Central memory CD8-positive, alpha-beta T cell (primary cell): ENCODE measurements around the gene SCAMP4.
A peak's percentile ranks its signal among the peaks of the same experiment; 100 is the strongest.

Experiments used
- ATAC-seq: fragments of 150-1000 bp; cut with Tn5 transposase; replicated peaks from 2 replicates; pipeline ENCODE4 v1.10.0; 2022; ENCODE audit warnings: mild to moderate bottlenecking, moderate FRiP score, moderate number of reproducible peaks; ENCODE audit not compliant: poor library complexity, severe bottlenecking; ENCODE audit errors: extremely low read depth
- DNase-seq, 2 donors: peaks; one replicate each; pipeline ENCODE4 v3.0.0; 2021; ENCODE audit warnings: low spot score in 2 of 2
- H3K27ac Mint-ChIP-seq: one replicate; pipeline ENCODE4 v1.8.0; 2022; ENCODE audit warnings: low read depth, mild to moderate bottlenecking, moderate library complexity, mixed read lengths
- H3K27me3 Mint-ChIP-seq: one replicate; pipeline ENCODE4 v1.8.0; 2022; ENCODE audit warnings: mixed read lengths
- H3K36me3 Mint-ChIP-seq: one replicate; pipeline ENCODE4 v1.8.0; 2022; ENCODE audit warnings: mild to moderate bottlenecking, moderate library complexity, mixed read lengths; ENCODE audit not compliant: insufficient read depth
- H3K4me1 Mint-ChIP-seq: one replicate; pipeline ENCODE4 v1.8.0; 2022; ENCODE audit warnings: mixed read lengths
- H3K4me3 Mint-ChIP-seq: one replicate; pipeline ENCODE4 v1.8.0; 2022; ENCODE audit warnings: mild to moderate bottlenecking, moderate library complexity, mixed read lengths
- H3K9me3 Mint-ChIP-seq: one replicate; pipeline ENCODE4 v1.8.0; 2022; ENCODE audit warnings: mixed read lengths

Gene SCAMP4

DNA sequence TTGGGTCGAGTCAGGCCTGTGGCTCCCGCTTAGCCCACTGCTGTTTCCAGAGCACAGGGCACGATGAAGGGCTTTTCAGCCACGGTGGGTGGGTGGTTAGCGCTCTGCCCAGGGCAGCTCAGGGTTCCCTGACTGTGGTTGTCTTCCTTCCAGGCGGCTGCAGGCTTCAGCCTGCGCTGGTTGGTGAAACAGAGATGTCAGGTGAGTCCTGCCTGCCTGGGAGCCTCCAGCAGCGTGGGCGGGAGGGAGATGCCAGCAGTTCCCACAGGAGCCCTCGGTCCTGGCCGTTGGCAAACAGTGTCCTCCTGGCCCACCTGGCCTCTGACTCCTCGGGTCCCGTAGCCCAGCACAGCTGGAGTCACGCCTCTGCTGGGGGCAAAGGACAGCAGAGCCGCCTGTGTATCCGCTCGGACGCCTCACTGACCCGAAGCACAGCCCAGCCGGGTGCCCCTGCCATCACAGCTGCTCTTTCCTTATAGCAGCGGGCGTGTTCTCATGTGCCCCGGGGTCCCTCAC is 9.7 kb downstream of the SCAMP4 start:
- H3K9me3 Mint-ChIP-seq: no peaks in the 10 kb centered on the region
- no peak for ATAC-seq
- DNase-seq: no peak
- H3K4me1 Mint-ChIP-seq: peaks cover 6% of the 10 kb centered on the region
- H3K4me3 Mint-ChIP-seq: no peak overlapping the region
- H3K27me3 Mint-ChIP-seq: no peaks in the 10 kb centered on the region
- H3K36me3 Mint-ChIP-seq: peaks cover 14% of the 10 kb centered on the region
- no peak overlapping the region for H3K27ac Mint-ChIP-seq

- Mint-ChIP-seq H3K4me3 (no peak overlapping the region), H3K4me1 (no peaks in the 10 kb centered on the region), H3K9me3 (no peaks in the 10 kb centered on the region), H3K36me3 (peaks cover 19% of the 10 kb centered on the region), H3K27me3 (no peaks in the 10 kb centered on the region), H3K27ac (no peak overlapping the region)
- ATAC-seq: no peak
- DNase-seq: no peak
Observed at GRCh38 chr19:1917146-1917545, 11.9 kb downstream of the SCAMP4 start.

DNA sequence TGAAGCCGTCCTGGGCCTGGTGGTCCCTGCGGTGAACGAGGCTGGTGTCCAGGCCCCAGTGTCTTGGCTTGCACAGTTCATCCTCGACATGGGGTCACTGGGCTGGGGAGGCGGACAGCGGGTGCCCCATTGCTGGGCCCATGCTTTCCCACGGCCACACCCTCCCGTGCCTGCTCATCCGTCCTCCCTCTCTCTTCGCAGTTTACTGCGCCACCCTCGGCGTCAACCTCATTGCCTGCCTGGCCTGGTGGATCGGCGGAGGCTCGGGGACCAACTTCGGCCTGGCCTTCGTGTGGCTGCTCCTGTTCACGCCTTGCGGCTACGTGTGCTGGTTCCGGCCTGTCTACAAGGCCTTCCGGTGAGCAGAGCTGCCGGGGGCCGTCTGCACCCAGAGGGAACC is 12.7 kb downstream of the SCAMP4 start:
- ATAC-seq: no peak
- DNase-seq: no peak
- Mint-ChIP-seq H3K9me3 (no peaks in the 10 kb centered on the region), H3K36me3 (peaks cover 19% of the 10 kb centered on the region), H3K27ac (no peak overlapping the region), H3K27me3 (no peaks in the 10 kb centered on the region), H3K4me1 (no peaks in the 10 kb centered on the region), H3K4me3 (no peak overlapping the region)

GRCh38 chr19:1918975-1919374 is 13.8 kb downstream of the SCAMP4 start:
- no peaks in the 10 kb centered on the region for H3K4me1 Mint-ChIP-seq
- peaks cover 17% of the 10 kb centered on the region for H3K36me3 Mint-ChIP-seq
- no peaks in the 10 kb centered on the region for H3K27me3 Mint-ChIP-seq
- no peak overlapping the region for H3K4me3 Mint-ChIP-seq
- DNase-seq (no peak), ATAC-seq (no peak)
- no peaks in the 10 kb centered on the region for H3K9me3 Mint-ChIP-seq
- no peak overlapping the region for H3K27ac Mint-ChIP-seq

DNA sequence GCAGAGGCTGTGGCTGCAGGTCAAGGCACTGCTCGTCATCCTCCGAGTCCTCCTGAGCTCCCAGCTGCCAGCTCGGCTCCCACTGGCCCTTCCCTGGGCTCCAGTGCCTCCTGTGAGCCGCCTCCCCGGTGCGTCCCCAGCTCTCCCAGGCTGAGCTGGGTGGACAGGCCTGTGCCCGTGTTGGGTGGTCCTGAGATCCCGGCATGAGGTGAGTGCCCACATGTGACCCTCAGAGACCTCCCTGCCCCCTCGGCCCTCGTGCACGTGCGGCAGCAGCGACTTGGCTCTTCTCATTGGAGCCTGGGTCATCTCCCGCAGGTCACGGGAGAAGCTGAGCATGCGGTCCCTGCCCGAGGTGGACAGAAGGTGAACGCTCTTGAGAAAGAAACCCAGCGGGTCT is 15.4 kb downstream of the SCAMP4 start:
- Mint-ChIP-seq H3K9me3 (no peaks in the 10 kb centered on the region), H3K36me3 (peaks cover 20% of the 10 kb centered on the region), H3K27me3 (no peaks in the 10 kb centered on the region), H3K4me1 (no peaks in the 10 kb centered on the region), H3K4me3 (no peak overlapping the region), H3K27ac (no peak overlapping the region)
- ATAC-seq (no peak), DNase-seq (no peak)

DNA sequence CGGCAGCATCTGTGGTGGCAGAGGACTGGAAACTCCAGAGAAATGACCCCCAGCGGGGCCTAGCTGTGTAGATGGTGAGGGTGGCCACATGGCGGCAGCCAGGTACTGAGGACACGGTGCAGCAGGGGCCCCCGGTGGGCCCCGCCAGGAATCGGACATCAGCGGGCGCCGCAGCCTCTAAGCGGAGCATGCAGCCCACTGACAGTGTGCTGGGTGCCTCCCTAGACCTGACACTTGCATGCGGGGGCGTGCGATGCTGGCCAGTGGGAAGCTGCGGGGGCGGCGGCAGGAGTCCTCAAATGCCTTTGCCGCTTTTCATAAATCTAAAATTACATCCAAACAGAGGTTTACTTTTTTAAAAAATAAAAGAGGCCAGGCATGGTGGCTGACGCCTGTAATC is 16.1 kb downstream of the SCAMP4 start:
- DNase-seq (no peak), ATAC-seq (no peak)
- Mint-ChIP-seq H3K9me3 (no peaks in the 10 kb centered on the region), H3K4me3 (no peak overlapping the region), H3K36me3 (peaks cover 19% of the 10 kb centered on the region), H3K27me3 (no peaks in the 10 kb centered on the region), H3K27ac (no peak overlapping the region), H3K4me1 (no peaks in the 10 kb centered on the region)

DNA sequence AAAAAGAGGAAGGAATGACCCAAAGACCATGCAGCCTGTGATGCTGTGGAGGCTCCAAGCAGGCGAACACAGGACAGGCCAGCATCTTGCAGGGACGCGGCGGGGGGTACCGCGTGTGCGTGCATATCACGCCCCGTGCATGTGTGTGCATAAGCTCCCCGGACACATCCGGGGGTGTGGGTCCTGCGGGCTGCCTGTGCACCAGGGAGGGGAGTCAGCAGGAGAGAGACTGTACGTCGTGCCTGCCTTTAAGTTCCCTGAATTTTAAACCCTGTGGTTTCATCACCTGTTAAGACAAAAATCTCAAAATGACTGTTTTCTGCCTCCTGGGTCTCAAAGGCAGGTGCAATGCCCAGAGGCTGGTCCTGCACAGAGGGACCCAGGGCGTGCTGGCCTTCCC is 16.6 kb downstream of the SCAMP4 start:
- ATAC-seq (no peak), DNase-seq (no peak)
- Mint-ChIP-seq H3K27me3 (no peaks in the 10 kb centered on the region), H3K4me1 (no peaks in the 10 kb centered on the region), H3K27ac (no peak overlapping the region), H3K36me3 (peaks cover 19% of the 10 kb centered on the region), H3K9me3 (no peaks in the 10 kb centered on the region), H3K4me3 (no peak overlapping the region)

- no peaks in the 10 kb centered on the region for H3K27me3 Mint-ChIP-seq
- H3K36me3 Mint-ChIP-seq: peaks cover 17% of the 10 kb centered on the region
- ATAC-seq (no peak), DNase-seq (no peak)
- no peaks in the 10 kb centered on the region for H3K9me3 Mint-ChIP-seq
- H3K4me3 Mint-ChIP-seq: peak overlapping the region; percentile 23
- H3K4me1 Mint-ChIP-seq: peaks cover 5% of the 10 kb centered on the region
- no peak overlapping the region for H3K27ac Mint-ChIP-seq
Observed at GRCh38 chr19:1922803-1923202, 17.6 kb downstream of the SCAMP4 start.

- H3K27ac Mint-ChIP-seq: no peak overlapping the region
- H3K36me3 Mint-ChIP-seq: peaks cover 14% of the 10 kb centered on the region
- peaks cover 8% of the 10 kb centered on the region for H3K4me1 Mint-ChIP-seq
- peak; percentile 57 for ATAC-seq
- DNase-seq: no peak
- no peaks in the 10 kb centered on the region for H3K9me3 Mint-ChIP-seq
- H3K27me3 Mint-ChIP-seq: no peaks in the 10 kb centered on the region
- peak overlapping the region; percentile 23 for H3K4me3 Mint-ChIP-seq
Observed at GRCh38 chr19:1923319-1923718, 18.1 kb downstream of the SCAMP4 start.

- no peak overlapping the region for H3K4me3 Mint-ChIP-seq
- peaks cover 12% of the 10 kb centered on the region for H3K36me3 Mint-ChIP-seq
- no peak for ATAC-seq
- no peaks in the 10 kb centered on the region for H3K9me3 Mint-ChIP-seq
- no peak for DNase-seq
- no peaks in the 10 kb centered on the region for H3K27me3 Mint-ChIP-seq
- H3K27ac Mint-ChIP-seq: no peak overlapping the region
- peaks cover 8% of the 10 kb centered on the region for H3K4me1 Mint-ChIP-seq
Observed at GRCh38 chr19:1924320-1924961, 19.2 kb downstream of the SCAMP4 start.

DNA sequence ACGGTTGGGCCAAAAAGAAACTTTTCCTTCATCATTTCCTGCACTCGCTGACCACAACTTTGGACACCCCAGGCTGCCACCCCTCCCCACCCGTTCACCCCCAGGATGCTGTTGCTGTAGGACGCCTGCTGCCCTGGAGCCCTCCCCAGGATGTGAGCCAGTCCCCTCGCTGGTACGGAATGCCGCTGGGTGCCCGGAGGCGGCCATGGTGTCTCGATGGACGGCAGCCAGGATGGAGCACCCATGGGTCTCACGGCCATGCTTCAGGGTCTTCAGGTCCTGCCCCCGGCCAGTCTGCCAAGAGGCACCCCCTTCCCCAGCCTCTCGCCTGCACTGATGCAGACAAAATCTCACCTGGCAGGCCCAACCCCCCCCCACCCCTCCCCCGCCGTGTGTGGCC is 20.3 kb downstream of the SCAMP4 start:
- DNase-seq (no peak), ATAC-seq (no peak)
- Mint-ChIP-seq H3K36me3 (peaks cover 11% of the 10 kb centered on the region), H3K27me3 (no peaks in the 10 kb centered on the region), H3K4me1 (peaks cover 14% of the 10 kb centered on the region), H3K27ac (no peak overlapping the region), H3K9me3 (no peaks in the 10 kb centered on the region), H3K4me3 (no peak overlapping the region)

- ATAC-seq: peak; percentile 88
- no peaks in the 10 kb centered on the region for H3K27me3 Mint-ChIP-seq
- no peaks in the 10 kb centered on the region for H3K9me3 Mint-ChIP-seq
- peak overlapping the region; percentile 54 for H3K4me3 Mint-ChIP-seq
- H3K27ac Mint-ChIP-seq: peak overlapping the region; percentile 87
- H3K4me1 Mint-ChIP-seq: peaks cover 19% of the 10 kb centered on the region
- DNase-seq: peak; percentile 76 to 78
- H3K36me3 Mint-ChIP-seq: peaks cover 12% of the 10 kb centered on the region
Observed at GRCh38 chr19:1929021-1929742, 24.0 kb downstream of the SCAMP4 start.

DNA sequence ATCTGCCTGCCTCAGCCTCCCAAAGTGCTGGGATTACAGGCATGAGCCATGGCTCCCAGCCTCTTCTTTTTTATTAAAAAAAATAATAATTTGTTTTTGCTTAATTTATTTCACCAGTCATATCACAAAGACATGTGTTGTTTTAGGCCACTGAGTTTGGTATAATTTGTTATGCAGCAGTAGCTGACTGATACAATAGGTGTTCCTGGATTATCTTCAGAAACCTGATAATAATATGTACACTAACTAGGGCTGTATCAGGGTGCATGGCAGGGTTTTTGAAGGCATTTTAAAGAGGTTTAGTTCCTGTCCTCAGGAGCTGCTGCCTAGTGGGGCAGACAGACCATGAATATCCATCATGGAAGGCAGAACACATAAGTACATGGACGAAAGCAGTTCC is 26.2 kb downstream of the SCAMP4 start:
- Mint-ChIP-seq H3K27me3 (no peaks in the 10 kb centered on the region), H3K4me3 (no peak overlapping the region), H3K4me1 (peaks cover 28% of the 10 kb centered on the region), H3K36me3 (peaks cover 10% of the 10 kb centered on the region), H3K27ac (no peak overlapping the region), H3K9me3 (no peaks in the 10 kb centered on the region)
- DNase-seq (no peak), ATAC-seq (no peak)
